ENCODE results near the gene FXYD3.

The FXYD3 gene

GRCh38 chr19:35156673-35157014 is 41.0 kb downstream of the FXYD3 start:
- DNase-seq (ENCODE audit: low spot score), result no peak
- Histone ChIP-seq H3K9me3 (ENCODE audit: severe bottlenecking) (no peaks in the 10 kb centered on the region), H3K36me3 (ENCODE audit: low read depth) (peaks cover 54% of the 10 kb centered on the region), H3K27ac (ENCODE audit: poor library complexity, severe bottlenecking) (no peak overlapping the region), H3K4me1 (ENCODE audit: insufficient read depth, poor library complexity, severe bottlenecking) (no peaks in the 10 kb centered on the region), H3K27me3 (ENCODE audit: insufficient read depth, poor library complexity, severe bottlenecking) (no peaks in the 10 kb centered on the region), H3K4me3 (ENCODE audit: severe bottlenecking) (no peak overlapping the region)
- TF ChIP-seq CTCF (IDR thresholded peaks at IDR 0.05; ENCODE audit: poor library complexity, severe bottlenecking), result no peak
- ATAC-seq (ENCODE audit: low read depth), result no peak

- Histone ChIP-seq H3K4me1 (ENCODE audit: insufficient read depth, poor library complexity, severe bottlenecking) (no peaks in the 10 kb centered on the region), H3K36me3 (ENCODE audit: low read depth) (peaks cover 62% of the 10 kb centered on the region), H3K27me3 (ENCODE audit: insufficient read depth, poor library complexity, severe bottlenecking) (no peaks in the 10 kb centered on the region), H3K4me3 (ENCODE audit: severe bottlenecking) (no peak overlapping the region), H3K9me3 (ENCODE audit: severe bottlenecking) (peaks cover 2% of the 10 kb centered on the region), H3K27ac (ENCODE audit: poor library complexity, severe bottlenecking) (no peak overlapping the region)
- no peak for TF ChIP-seq CTCF (IDR thresholded peaks at IDR 0.05; ENCODE audit: poor library complexity, severe bottlenecking)
- no peak for ATAC-seq (ENCODE audit: low read depth)
- DNase-seq (ENCODE audit: low spot score), result no peak
Measured at GRCh38 chr19:35157431-35157830, 41.8 kb downstream of the FXYD3 start.

- TF ChIP-seq CTCF (IDR thresholded peaks at IDR 0.05; ENCODE audit: poor library complexity, severe bottlenecking), result no peak
- H3K36me3 ChIP-seq (ENCODE audit: low read depth), result peaks cover 82% of the 10 kb centered on the region
Measured at GRCh38 chr19:35159606-35160005, 44.0 kb downstream of the FXYD3 start.

GRCh38 chr19:35160629-35161433 is 45.2 kb downstream of the FXYD3 start:
- ATAC-seq (ENCODE audit: low read depth) (no peak), DNase-seq (ENCODE audit: low spot score) (no peak)
- Histone ChIP-seq H3K27ac (ENCODE audit: poor library complexity, severe bottlenecking) (no peak overlapping the region), H3K36me3 (ENCODE audit: low read depth) (peaks cover 94% of the 10 kb centered on the region), H3K4me1 (ENCODE audit: insufficient read depth, poor library complexity, severe bottlenecking) (no peaks in the 10 kb centered on the region), H3K4me3 (ENCODE audit: severe bottlenecking) (no peak overlapping the region), H3K27me3 (ENCODE audit: insufficient read depth, poor library complexity, severe bottlenecking) (no peaks in the 10 kb centered on the region), H3K9me3 (ENCODE audit: severe bottlenecking) (peaks cover 6% of the 10 kb centered on the region)
- TF ChIP-seq CTCF (IDR thresholded peaks at IDR 0.05; ENCODE audit: poor library complexity, severe bottlenecking), result no peak

More at GRCh38 chr19:35159606-35160005, 44.0 kb downstream of the FXYD3 start:
- Histone ChIP-seq H3K4me3 (ENCODE audit: severe bottlenecking) (no peak overlapping the region), H3K4me1 (ENCODE audit: insufficient read depth, poor library complexity, severe bottlenecking) (no peaks in the 10 kb centered on the region), H3K27me3 (ENCODE audit: insufficient read depth, poor library complexity, severe bottlenecking) (no peaks in the 10 kb centered on the region), H3K9me3 (ENCODE audit: severe bottlenecking) (peaks cover 6% of the 10 kb centered on the region), H3K27ac (ENCODE audit: poor library complexity, severe bottlenecking) (no peak overlapping the region)
- ATAC-seq (ENCODE audit: low read depth), result no peak
- no peak for DNase-seq (ENCODE audit: low spot score)

- no peaks in the 10 kb centered on the region for H3K4me1 ChIP-seq (ENCODE audit: insufficient read depth, poor library complexity, severe bottlenecking)
- peaks cover 97% of the 10 kb centered on the region for H3K36me3 ChIP-seq (ENCODE audit: low read depth)
- H3K27me3 ChIP-seq (ENCODE audit: insufficient read depth, poor library complexity, severe bottlenecking), result no peaks in the 10 kb centered on the region
- H3K27ac ChIP-seq (ENCODE audit: poor library complexity, severe bottlenecking), result no peak overlapping the region
- ATAC-seq (ENCODE audit: low read depth), result no peak
- H3K4me3 ChIP-seq (ENCODE audit: severe bottlenecking), result no peak overlapping the region
- DNase-seq (ENCODE audit: low spot score), result no peak
- TF ChIP-seq CTCF (IDR thresholded peaks at IDR 0.05; ENCODE audit: poor library complexity, severe bottlenecking), result no peak
- peaks cover 6% of the 10 kb centered on the region for H3K9me3 ChIP-seq (ENCODE audit: severe bottlenecking)
Measured at GRCh38 chr19:35161434-35161743, 45.8 kb downstream of the FXYD3 start.

Data from RWPE2 (cell line).